C1 segment of cervical spinal cord (tissue), 14 donors: ENCODE data around the gene ODAPH.

ENCODE experiments used
- DNase-seq, 14 donors: peaks; one replicate each; lab custom pipeline; 2025; lab: John Stamatoyannopoulos, UW

The ODAPH gene

GRCh38 chr4:75544870-75545269, 11.0 kb upstream of the ODAPH start:
- DNase-seq, result no peak

GRCh38 chr4:75545526-75545925, 10.3 kb upstream of the ODAPH start:
- DNase-seq, result peak in 1 of 14 donors; percentile 4

- no peak for DNase-seq
Measured at GRCh38 chr4:75547647-75548387, 8.0 kb upstream of the ODAPH start.

- no peak for DNase-seq
Measured at GRCh38 chr4:75549019-75549418, 6.8 kb upstream of the ODAPH start.

GRCh38 chr4:75552452-75552851, 3.4 kb upstream of the ODAPH start:
- no peak for DNase-seq

GRCh38 chr4:75557696-75558095, 1.8 kb downstream of the ODAPH start:
- DNase-seq, result no peak

- DNase-seq, result no peak
Measured at GRCh38 chr4:75561789-75562188, 5.9 kb downstream of the ODAPH start.

GRCh38 chr4:75564023-75564422, 8.2 kb downstream of the ODAPH start:
- no peak for DNase-seq

GRCh38 chr4:75565481-75565880, 9.6 kb downstream of the ODAPH start:
- no peak for DNase-seq

GRCh38 chr4:75566911-75567310, 11.0 kb downstream of the ODAPH start:
- no peak for DNase-seq

- no peak for DNase-seq
Measured at GRCh38 chr4:75567725-75568124, 11.9 kb downstream of the ODAPH start.

GRCh38 chr4:75584067-75584466, 28.2 kb downstream of the ODAPH start:
- DNase-seq, result no peak

- DNase-seq, result no peak
Measured at GRCh38 chr4:75593393-75593792, 37.5 kb downstream of the ODAPH start.

GRCh38 chr4:75596061-75596460, 40.2 kb downstream of the ODAPH start:
- no peak for DNase-seq

GRCh38 chr4:75598390-75598789, 42.5 kb downstream of the ODAPH start:
- DNase-seq, result no peak

GRCh38 chr4:75599647-75600046, 43.8 kb downstream of the ODAPH start:
- no peak for DNase-seq

GRCh38 chr4:75605928-75606327, 50.1 kb downstream of the ODAPH start:
- DNase-seq, result no peak

- no peak for DNase-seq
Measured at GRCh38 chr4:75612306-75612705, 56.4 kb downstream of the ODAPH start.
